ENCODE measurements around the gene FAR2.

GRCh38 chr12:29286081-29286790 lies 137.2 kb downstream of the FAR2 start:
- TF ChIP-seq CTCF (IDR thresholded peaks at IDR 0.05): no peak
- TF ChIP-seq POLR2A (IDR thresholded peaks at IDR 0.05): no peak
